PFSK-1 (cell line): Measurements from ENCODE around the gene RGL4.

Experiments used
- FOXP2 ChIP-seq: optimal IDR thresholded peaks from 2 replicates; pipeline ENCODE3; 2011; ENCODE audit warnings: borderline replicate concordance, control low read depth, inconsistent platforms; ENCODE audit not compliant: insufficient read depth; ENCODE audit errors: extremely low read length, extremely low read depth
- POLR2AphosphoS5 ChIP-seq: IDR thresholded peaks from 2 replicates; pipeline ENCODE4 v1.6.1; 2012; ENCODE audit warnings: low read depth, mild to moderate bottlenecking, control low read depth, low read length, moderate library complexity
- SIN3A ChIP-seq: IDR thresholded peaks from 2 replicates; pipeline ENCODE4 v1.6.1; 2012; ENCODE audit warnings: mild to moderate bottlenecking, low read length, moderate library complexity, borderline replicate concordance; ENCODE audit not compliant: insufficient read depth
- TAF1 ChIP-seq: IDR thresholded peaks from 2 replicates; pipeline ENCODE4 v1.6.1; 2012; ENCODE audit warnings: low read length, control low read depth, borderline replicate concordance; ENCODE audit not compliant: insufficient read depth
- TF ChIP-seq, protein P1 (sequence below), 2 experiments: IDR thresholded peaks; 2 replicates each; pipeline versions ENCODE4 v1.6.1 to v1.8.0; 2011 to 2012; ENCODE audit warnings: low read depth in 2 of 2, low read length in 2 of 2, control low read depth in 1 of 2, inconsistent platforms in 1 of 2, mild to moderate bottlenecking in 1 of 2, moderate library complexity in 1 of 2; ENCODE audit not compliant: insufficient read depth in 1 of 2

Gene RGL4

DNA sequence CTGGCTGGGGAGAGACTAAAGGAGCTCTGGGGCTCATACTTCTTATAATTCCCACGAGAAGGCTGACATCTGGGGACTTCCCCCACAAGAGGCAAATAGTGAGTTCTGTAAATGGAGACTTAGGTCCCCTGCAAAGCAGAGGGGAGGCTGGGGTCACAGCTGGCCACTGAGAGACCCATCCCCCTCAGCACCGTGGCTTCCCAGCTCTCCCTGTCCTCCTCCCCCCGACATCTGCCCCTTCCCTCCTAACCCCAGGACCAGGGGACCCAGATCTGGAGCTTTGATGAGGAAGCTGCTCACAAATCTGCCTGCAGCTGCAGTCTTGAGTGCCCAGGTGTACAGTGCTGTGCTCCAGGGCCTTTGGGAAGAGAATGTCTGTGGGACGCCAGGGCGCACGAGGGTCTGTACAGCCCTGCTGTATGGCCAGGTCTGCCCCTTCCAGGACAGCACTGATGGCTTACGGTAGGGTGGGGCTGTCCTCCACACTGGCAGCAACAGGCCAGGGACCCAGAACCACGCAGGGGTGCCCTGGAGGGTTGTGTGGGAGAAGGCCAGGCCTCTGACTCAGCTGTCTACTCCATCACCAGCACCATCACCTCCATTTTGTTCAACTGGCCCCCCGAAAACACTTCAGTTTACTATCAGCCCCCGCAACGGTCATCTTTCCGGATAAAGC is 1.1 kb downstream of the RGL4 start:
- TF ChIP-seq, protein P1, sequence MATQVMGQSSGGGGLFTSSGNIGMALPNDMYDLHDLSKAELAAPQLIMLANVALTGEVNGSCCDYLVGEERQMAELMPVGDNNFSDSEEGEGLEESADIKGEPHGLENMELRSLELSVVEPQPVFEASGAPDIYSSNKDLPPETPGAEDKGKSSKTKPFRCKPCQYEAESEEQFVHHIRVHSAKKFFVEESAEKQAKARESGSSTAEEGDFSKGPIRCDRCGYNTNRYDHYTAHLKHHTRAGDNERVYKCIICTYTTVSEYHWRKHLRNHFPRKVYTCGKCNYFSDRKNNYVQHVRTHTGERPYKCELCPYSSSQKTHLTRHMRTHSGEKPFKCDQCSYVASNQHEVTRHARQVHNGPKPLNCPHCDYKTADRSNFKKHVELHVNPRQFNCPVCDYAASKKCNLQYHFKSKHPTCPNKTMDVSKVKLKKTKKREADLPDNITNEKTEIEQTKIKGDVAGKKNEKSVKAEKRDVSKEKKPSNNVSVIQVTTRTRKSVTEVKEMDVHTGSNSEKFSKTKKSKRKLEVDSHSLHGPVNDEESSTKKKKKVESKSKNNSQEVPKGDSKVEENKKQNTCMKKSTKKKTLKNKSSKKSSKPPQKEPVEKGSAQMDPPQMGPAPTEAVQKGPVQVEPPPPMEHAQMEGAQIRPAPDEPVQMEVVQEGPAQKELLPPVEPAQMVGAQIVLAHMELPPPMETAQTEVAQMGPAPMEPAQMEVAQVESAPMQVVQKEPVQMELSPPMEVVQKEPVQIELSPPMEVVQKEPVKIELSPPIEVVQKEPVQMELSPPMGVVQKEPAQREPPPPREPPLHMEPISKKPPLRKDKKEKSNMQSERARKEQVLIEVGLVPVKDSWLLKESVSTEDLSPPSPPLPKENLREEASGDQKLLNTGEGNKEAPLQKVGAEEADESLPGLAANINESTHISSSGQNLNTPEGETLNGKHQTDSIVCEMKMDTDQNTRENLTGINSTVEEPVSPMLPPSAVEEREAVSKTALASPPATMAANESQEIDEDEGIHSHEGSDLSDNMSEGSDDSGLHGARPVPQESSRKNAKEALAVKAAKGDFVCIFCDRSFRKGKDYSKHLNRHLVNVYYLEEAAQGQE (IDR thresholded peaks at IDR 0.05; ENCODE audit: insufficient read depth in 1 of 2, low read depth in 2 of 2, low read length in 2 of 2) = no peak
- no peak for TF ChIP-seq SIN3A
- TF ChIP-seq FOXP2 = no peak
- TF ChIP-seq POLR2AphosphoS5 = no peak
- TF ChIP-seq TAF1 = no peak

- no peak for TF ChIP-seq TAF1
- TF ChIP-seq, protein P1 (IDR thresholded peaks at IDR 0.05; ENCODE audit: insufficient read depth in 1 of 2, low read depth in 2 of 2, low read length in 2 of 2) = peak; percentile 65 to 86
Measured at GRCh38 chr22:23692598-23693291, 1.9 kb downstream of the RGL4 start.

GRCh38 chr22:23693979-23694680 is 3.3 kb downstream of the RGL4 start:
- no peak for TF ChIP-seq TAF1
- TF ChIP-seq, protein P1 (IDR thresholded peaks at IDR 0.05; ENCODE audit: insufficient read depth in 1 of 2, low read depth in 2 of 2, low read length in 2 of 2) = no peak
- TF ChIP-seq SIN3A = no peak
- no peak for TF ChIP-seq POLR2AphosphoS5
- no peak for TF ChIP-seq FOXP2

- TF ChIP-seq POLR2AphosphoS5 = no peak
- TF ChIP-seq, protein P1 (IDR thresholded peaks at IDR 0.05; ENCODE audit: insufficient read depth in 1 of 2, low read depth in 2 of 2, low read length in 2 of 2) = no peak
- TF ChIP-seq FOXP2 = no peak
- no peak for TF ChIP-seq SIN3A
- TF ChIP-seq TAF1 = no peak
Measured at GRCh38 chr22:23695141-23695540, 4.3 kb downstream of the RGL4 start.
